HepG2 (cell line): Measurements from ENCODE around the gene ALDOA.

Source experiments
- CTCF ChIP-seq: sonication (generic); formaldehyde crosslinking; IDR thresholded peaks from 2 replicates; pipeline ENCODE4 v1.5.0; 2020; ENCODE audit warnings: mild to moderate bottlenecking, missing genetic modification reagents, moderate library complexity
- DR1 ChIP-seq: sonication (generic); formaldehyde crosslinking; IDR thresholded peaks from 2 replicates; pipeline ENCODE4 v1.8.0; 2021; ENCODE audit warnings: mild to moderate bottlenecking, missing genetic modification reagents, inconsistent platforms
- EP300 ChIP-seq, 3 experiments: sonication (generic) in 1 of 3; formaldehyde crosslinking in 1 of 3; IDR thresholded peaks; 2 replicates each; pipeline versions ENCODE4 v1.5.1 to v1.6.1; 2011 to 2020; ENCODE audit warnings: low read depth in 2 of 3, low read length in 2 of 3, borderline replicate concordance in 1 of 3, improper control_type of control experiment in 1 of 3, mild to moderate bottlenecking in 1 of 3, missing genetic modification reagents in 1 of 3, moderate library complexity in 1 of 3
- EZH2 ChIP-seq: conservative IDR thresholded peaks from 2 replicates; pipeline ENCODE4 v1.6.1; 2012; ENCODE audit warnings: mild to moderate bottlenecking, low read depth, low read length, moderate library complexity
- FOXK1 ChIP-seq: sonication (generic); formaldehyde crosslinking; IDR thresholded peaks from 2 replicates; pipeline ENCODE4 v1.4.0; 2020; ENCODE audit warnings: low read depth, missing genetic modification reagents, borderline replicate concordance
- KDM1A ChIP-seq: IDR thresholded peaks from 2 replicates; pipeline ENCODE4 v1.6.1; 2016; ENCODE audit warnings: missing compliant biosample characterization
- MXI1 ChIP-seq: IDR thresholded peaks from 3 replicates; pipeline ENCODE4 v1.6.1; 2012; ENCODE audit warnings: low read depth, low read length, inconsistent platforms, borderline replicate concordance
- PBX3 ChIP-seq: sonication (generic); formaldehyde crosslinking; IDR thresholded peaks from 2 replicates; pipeline ENCODE4 v1.8.1; 2023; ENCODE audit warnings: missing genetic modification reagents, inconsistent platforms, borderline replicate concordance
- POLR2AphosphoS2 ChIP-seq: IDR thresholded peaks from 2 replicates; pipeline ENCODE4 v1.6.1; 2011; ENCODE audit warnings: low read depth, low read length, improper control_type of control experiment
- RAD21 ChIP-seq: fragments of 450-650 bp; formaldehyde crosslinking; IDR thresholded peaks from 2 replicates; pipeline ENCODE4 v1.5.0; 2020; ENCODE audit warnings: mild to moderate bottlenecking
- ZNF574 ChIP-seq: sonication (generic); formaldehyde crosslinking; IDR thresholded peaks from 2 replicates; pipeline ENCODE4 v1.4.0; 2020; ENCODE audit warnings: missing genetic modification reagents
- ZNF768 ChIP-seq: sonication (generic); formaldehyde crosslinking; IDR thresholded peaks from 2 replicates; pipeline ENCODE4 v1.4.0; 2020; ENCODE audit warnings: missing genetic modification reagents
- TF ChIP-seq, protein P1 (sequence below): sonication (generic); formaldehyde crosslinking; IDR thresholded peaks from 2 replicates; pipeline ENCODE4 v1.8.0; 2022; ENCODE audit warnings: missing genetic modification reagents, mild to moderate bottlenecking, moderate library complexity, borderline replicate concordance

DNA sequence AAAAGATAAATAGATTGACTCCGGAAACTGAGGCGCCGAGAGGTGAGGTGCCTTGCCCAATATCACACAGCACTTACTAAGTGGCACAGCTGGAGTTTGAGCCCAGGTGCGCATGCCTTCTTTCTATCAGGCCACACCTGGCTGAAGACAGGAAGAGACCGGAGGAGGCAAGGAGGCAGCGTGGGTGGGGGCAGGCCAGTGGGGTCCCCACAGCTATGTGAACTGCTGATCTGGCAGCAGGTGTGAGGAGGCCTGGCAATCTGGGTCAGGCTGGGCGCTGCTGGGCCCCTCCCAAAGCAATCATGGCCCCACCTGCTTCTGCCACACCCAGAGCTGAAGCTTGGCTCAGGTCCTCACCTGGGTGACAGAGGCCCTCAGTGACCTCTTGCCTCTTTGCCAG is 49.7 kb downstream of the ALDOA start:
- TF ChIP-seq, protein P1, sequence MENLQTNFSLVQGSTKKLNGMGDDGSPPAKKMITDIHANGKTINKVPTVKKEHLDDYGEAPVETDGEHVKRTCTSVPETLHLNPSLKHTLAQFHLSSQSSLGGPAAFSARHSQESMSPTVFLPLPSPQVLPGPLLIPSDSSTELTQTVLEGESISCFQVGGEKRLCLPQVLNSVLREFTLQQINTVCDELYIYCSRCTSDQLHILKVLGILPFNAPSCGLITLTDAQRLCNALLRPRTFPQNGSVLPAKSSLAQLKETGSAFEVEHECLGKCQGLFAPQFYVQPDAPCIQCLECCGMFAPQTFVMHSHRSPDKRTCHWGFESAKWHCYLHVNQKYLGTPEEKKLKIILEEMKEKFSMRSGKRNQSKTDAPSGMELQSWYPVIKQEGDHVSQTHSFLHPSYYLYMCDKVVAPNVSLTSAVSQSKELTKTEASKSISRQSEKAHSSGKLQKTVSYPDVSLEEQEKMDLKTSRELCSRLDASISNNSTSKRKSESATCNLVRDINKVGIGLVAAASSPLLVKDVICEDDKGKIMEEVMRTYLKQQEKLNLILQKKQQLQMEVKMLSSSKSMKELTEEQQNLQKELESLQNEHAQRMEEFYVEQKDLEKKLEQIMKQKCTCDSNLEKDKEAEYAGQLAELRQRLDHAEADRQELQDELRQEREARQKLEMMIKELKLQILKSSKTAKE (CRISPR knock-in tag): no peak
- TF ChIP-seq ZNF574 (CRISPR knock-in tag): no peak
- TF ChIP-seq DR1: no peak
- TF ChIP-seq RAD21 (CRISPR knock-in tag): no peak
- TF ChIP-seq FOXK1 (CRISPR knock-in tag): no peak
- no peak for TF ChIP-seq POLR2AphosphoS2
- no peak for TF ChIP-seq KDM1A (CRISPR knock-in tag)
- 0 out of 2 replicates have a peak, but pooled peaks have one; percentile 12 for TF ChIP-seq ZNF768
- no peak for TF ChIP-seq PBX3 (CRISPR knock-in tag)
- no peak for TF ChIP-seq MXI1
- TF ChIP-seq EP300 (IDR thresholded peaks at IDR 0.05; ENCODE audit: low read depth in 2 of 2, low read length in 2 of 2): no peak
- TF ChIP-seq EP300 (CRISPR knock-in tag; IDR thresholded peaks at IDR 0.05; ENCODE audit: borderline replicate concordance): no peak
- TF ChIP-seq CTCF (CRISPR knock-in tag): no peak
- no peak for TF ChIP-seq EZH2
